GM10248 (cell line): ENCODE results near the gene PROK1.
A peak's percentile ranks its signal among the peaks of the same experiment; 100 is the strongest.
"Not testable (repeated sequence)": the region's sequence is repeated elsewhere in the genome, so short reads cannot be mapped to it uniquely, and the experiment has no call there.

Source experiments
- CTCF ChIA-PET: fragments of 300-600 bp; sonication (Branson Sonifier 250); formaldehyde crosslinking; extraction: SDS; loops from one replicate; lab custom pipeline; 2021; ENCODE audit warnings: antibody characterized with exemption; lab: Yijun Ruan, JAX
- POLR2A ChIA-PET: fragments of 350-650 bp; sonication (Branson Sonifier 250); formaldehyde crosslinking; extraction: SDS; loops from one replicate; lab custom pipeline; 2020; ENCODE audit warnings: antibody characterized with exemption; lab: Yijun Ruan, JAX
- DNase-seq: peaks from one replicate; pipeline ENCODE4 v3.0.0; 2012; ENCODE audit errors: extremely low spot score
- TF ChIP-seq, protein P1 (sequence below): IDR thresholded peaks from 2 replicates; pipeline ENCODE4 v1.5.1; 2012; ENCODE audit warnings: mild to moderate bottlenecking, low read depth; ENCODE audit errors: extremely low read depth, missing control alignments, control extremely low read depth

PROK1 gene, protein sequence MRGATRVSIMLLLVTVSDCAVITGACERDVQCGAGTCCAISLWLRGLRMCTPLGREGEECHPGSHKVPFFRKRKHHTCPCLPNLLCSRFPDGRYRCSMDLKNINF

DNA sequence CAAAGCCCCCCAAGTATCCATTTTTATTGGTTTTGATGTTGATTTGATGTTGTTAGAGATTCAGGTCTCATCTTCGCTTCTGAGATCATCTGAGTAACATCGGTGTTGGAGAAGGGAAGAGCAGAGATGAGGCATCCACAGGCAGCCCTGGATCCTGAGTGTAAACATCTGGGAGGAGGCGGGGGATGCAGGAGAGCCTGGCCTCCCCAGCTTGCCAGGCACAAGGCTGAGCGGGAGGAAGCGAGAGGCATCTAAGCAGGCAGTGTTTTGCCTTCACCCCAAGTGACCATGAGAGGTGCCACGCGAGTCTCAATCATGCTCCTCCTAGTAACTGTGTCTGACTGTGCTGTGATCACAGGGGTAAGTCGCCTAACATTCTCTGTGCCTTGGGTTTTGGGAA lies at the start of gene PROK1:
Gene PROK1 (plus strand): TSS at position 221 of the 400 bp plus-strand sequence. CDS start 68 bp downstream, at position 289.
- POLR2A ChIA-PET = no interaction called here
- DNase-seq = no peak
- CTCF ChIA-PET = interaction anchor here (1.0 to 4.7 kb wide), 5 partner anchors 9 to 254 kb away, joined by 3 to 24 read pairs (median 20); no protein-coding TSS in a partner anchor

DNA sequence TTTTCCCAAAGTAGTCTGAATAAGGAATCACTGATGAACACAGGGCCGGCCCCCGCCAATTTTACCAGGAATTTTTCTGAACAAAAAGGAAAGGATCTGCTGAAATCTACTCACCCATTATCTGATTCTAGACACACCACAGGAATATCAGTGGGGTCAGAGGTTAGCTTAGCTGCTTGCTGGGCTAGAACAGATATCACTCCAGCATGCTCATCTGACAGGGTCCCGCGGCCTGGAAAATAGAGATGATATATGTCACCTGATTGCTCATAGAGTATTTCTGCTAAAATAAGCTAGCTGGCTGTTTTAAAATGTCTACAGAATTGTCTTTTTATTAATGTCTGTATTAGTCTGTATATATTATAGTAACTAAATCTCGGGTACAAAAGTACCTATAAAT lies 47.1 kb upstream of the PROK1 start:
- TF ChIP-seq, protein P1, sequence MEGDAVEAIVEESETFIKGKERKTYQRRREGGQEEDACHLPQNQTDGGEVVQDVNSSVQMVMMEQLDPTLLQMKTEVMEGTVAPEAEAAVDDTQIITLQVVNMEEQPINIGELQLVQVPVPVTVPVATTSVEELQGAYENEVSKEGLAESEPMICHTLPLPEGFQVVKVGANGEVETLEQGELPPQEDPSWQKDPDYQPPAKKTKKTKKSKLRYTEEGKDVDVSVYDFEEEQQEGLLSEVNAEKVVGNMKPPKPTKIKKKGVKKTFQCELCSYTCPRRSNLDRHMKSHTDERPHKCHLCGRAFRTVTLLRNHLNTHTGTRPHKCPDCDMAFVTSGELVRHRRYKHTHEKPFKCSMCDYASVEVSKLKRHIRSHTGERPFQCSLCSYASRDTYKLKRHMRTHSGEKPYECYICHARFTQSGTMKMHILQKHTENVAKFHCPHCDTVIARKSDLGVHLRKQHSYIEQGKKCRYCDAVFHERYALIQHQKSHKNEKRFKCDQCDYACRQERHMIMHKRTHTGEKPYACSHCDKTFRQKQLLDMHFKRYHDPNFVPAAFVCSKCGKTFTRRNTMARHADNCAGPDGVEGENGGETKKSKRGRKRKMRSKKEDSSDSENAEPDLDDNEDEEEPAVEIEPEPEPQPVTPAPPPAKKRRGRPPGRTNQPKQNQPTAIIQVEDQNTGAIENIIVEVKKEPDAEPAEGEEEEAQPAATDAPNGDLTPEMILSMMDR = no peak
- POLR2A ChIA-PET = no interaction called here
- CTCF ChIA-PET = interaction anchor here (1.4 to 2.0 kb wide), 2 partner anchors 17 to 195 kb away, joined by 4 to 6 read pairs; no protein-coding TSS in a partner anchor
- DNase-seq = no peak

More for the DNA sequence above, at the start of gene PROK1:
- TF ChIP-seq, protein P1 = no peak

DNA sequence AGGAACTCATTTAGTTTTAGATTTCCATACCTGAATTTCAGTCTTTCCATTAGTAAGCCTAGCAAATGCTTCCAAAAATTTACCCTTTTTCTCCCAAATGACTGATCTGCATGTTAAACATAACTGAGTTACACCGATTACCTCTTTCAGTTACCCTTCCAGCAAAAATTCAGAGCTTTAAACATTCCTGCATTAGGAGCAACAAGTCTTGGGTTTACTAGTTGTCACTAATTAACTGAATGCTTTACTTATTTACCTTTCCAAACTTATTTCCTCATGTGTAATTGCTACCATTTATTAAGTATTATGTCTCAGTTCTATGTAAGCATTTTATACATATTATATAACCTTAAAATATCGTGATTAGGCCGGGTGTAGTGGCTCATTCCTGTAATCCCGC lies 46.5 kb upstream of the PROK1 start:
- ChIA-PET POLR2A (no interaction called here), CTCF (interaction anchor here (1.0 to 2.0 kb wide), 3 partner anchors 18 to 66 kb away, joined by 4 to 6 read pairs (median 4); no protein-coding TSS in a partner anchor)
- TF ChIP-seq, protein P1 = no peak
- DNase-seq = no peak

DNA sequence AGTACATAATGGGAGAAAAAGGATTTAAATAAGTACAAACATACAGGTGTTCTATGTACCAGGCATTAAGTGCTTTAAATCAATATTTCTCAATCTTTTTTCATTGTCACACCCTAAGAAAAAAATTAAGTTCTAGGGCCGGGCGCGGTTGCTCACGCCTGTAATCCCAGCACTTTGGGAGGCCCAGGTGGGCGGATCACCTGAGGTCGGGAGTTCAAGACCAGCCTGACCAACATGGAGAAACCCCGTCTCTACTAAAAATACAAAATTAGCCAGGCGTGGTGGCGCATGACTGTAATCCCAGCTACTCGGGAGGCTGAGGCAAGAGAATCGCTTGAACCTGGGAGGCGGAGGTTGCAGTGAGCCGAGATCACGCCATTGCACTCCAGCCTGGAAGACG lies 44.5 kb upstream of the PROK1 start:
- POLR2A ChIA-PET = not testable (repeated sequence)
- CTCF ChIA-PET = interaction anchor here (1.1 to 1.3 kb wide), 2 partner anchors 12 to 90 kb away, joined by 3 read pairs; no protein-coding TSS in a partner anchor

DNA sequence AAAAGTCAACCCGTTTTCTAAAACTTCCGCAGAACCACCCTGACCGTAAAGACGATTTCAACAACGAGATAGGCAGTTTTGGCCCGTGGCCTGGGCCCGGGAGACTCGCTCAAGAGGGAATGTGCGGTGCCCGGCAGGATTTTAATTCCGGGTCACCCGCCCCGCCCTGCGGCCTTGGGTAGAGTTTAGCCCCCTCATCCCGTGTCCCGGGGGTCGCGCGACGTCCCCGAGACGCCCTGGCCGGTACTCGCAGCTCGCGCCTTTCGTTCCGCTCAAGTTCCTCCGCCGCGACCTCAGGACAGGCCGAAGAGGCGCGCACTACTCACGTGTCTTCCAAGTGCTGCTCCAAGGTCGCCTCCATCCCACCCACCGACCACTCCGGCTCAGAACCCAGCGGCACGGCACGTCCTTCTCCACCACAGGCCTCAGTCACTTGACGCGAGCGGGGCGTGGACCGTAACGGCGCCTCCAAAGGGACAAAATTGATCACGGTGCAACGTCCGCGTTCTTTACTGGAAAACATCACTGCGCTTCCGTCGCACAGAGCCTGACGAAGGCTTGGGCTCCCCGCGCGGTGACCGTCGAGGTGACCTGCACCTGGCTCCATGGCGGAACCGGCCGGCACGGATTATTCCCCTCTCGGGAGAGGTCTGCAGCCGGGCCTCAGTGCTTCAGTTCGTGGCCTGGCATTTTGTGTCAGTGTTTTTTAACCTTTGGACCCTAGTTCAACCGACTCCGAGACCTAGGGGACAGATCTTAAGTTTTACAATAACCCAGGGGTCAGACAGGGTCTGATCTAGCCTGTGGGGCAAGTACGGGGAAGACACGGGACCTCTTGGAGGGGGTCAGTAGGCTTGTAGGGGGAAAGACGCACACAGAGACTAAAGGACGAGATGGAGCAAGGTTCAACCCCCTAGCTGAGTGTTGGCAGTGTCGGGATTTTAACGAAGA lies 43.4 kb upstream of the PROK1 start, which contains the start of gene LAMTOR5:
Gene LAMTOR5 (minus strand): TSS at position 435 of the 951 bp plus-strand sequence. CDS start 74 bp downstream, at position 361.
- TF ChIP-seq, protein P1 = no peak
- CTCF ChIA-PET = interaction anchor here (1.0 to 10.0 kb wide), 10 partner anchors 9 to 204 kb away, joined by 3 to 135 read pairs (median 5); partner anchors contain the start of gene RBM15
- POLR2A ChIA-PET = no interaction called here
- DNase-seq = peak; percentile 91

More for the DNA sequence above, 44.5 kb upstream of the PROK1 start:
- DNase-seq = not testable (repeated sequence)

DNA sequence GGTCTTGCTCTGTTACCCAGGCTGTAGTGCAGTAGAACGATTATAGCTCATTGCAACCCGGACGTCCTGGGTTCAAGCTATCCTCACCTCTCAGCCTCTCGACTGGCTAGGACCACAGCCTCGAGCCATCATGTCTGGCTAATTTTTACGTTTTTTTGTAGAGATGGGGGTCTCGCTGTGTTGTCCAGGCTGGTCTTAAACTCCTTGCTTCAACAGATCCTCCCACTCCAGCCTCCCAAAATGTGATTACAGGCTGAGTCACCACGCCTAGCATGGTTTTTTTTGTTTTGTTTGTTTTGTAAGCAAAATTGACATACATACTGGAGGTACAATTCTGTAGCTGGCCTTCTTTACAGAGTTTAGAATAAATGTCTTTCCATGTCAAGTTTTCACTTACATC lies 42.5 kb upstream of the PROK1 start:
- ChIA-PET CTCF (interaction anchor here (1.0 to 10.0 kb wide), 14 partner anchors 8 to 375 kb away, joined by 3 to 135 read pairs (median 5); partner anchors contain the start of gene RBM15), POLR2A (no interaction called here)
- TF ChIP-seq, protein P1 = no peak
- DNase-seq = no peak
